ENCODE data around the gene NRP1. TPM values are rescaled to one million over a fixed set of nuclear protein-coding genes. Genes with fewer than 3 reads are reported as not detected.

Gene NRP1
- total and polyA plus RNA-seq, 2 of the 8 experiments (the other 6 are each of a cell fraction or from before 2014, with no cell fraction given) = 1.2 to 2.1 TPM

- H3K18ac ChIP-seq (ENCODE audit: extremely low read depth, low read length) = no peak overlapping the region
- no peaks in the 10 kb centered on the region for H4K20me1 ChIP-seq (replicated peaks in 1 of 2; ENCODE audit: control insufficient read depth in 1 of 2, insufficient read depth in 2 of 2, low read length in 2 of 2)
- CTCF ChIA-PET (ENCODE audit: partially characterized antibody) = no interaction called here
- H3K4ac ChIP-seq (replicated peaks; ENCODE audit: insufficient read length, low read depth, low read length) = no peak overlapping the region
- H3K9me3 ChIP-seq (ENCODE audit: insufficient read depth in 2 of 2, low read depth in 1 of 2, low read length in 1 of 2) = no peaks in the 10 kb centered on the region
- no peak overlapping the region for H2BK15ac ChIP-seq (ENCODE audit: low read length)
- no peak overlapping the region for H3K14ac ChIP-seq (ENCODE audit: insufficient read length)
- H2BK12ac ChIP-seq (ENCODE audit: low read depth, low read length) = no peak overlapping the region
- no peaks in the 10 kb centered on the region for H3K23me2 ChIP-seq (ENCODE audit: low read depth, low read length)
- TF ChIP-seq SIRT6 (IDR thresholded peaks at IDR 0.05; ENCODE audit: low read length) = no peak
- TF ChIP-seq ATF2 (IDR thresholded peaks at IDR 0.05; ENCODE audit: low read length) = no peak
- TF ChIP-seq SIN3A (conservative IDR thresholded peaks at IDR 0.05 in 1 of 2, IDR thresholded peaks at IDR 0.05 in 1 of 2; ENCODE audit: low read depth in 1 of 2, low read length in 2 of 2) = no peak
- TF ChIP-seq TCF12 (IDR thresholded peaks at IDR 0.05; ENCODE audit: low read depth, low read length) = no peak
- no peak for TF ChIP-seq RFX5 (IDR thresholded peaks at IDR 0.05; ENCODE audit: borderline replicate concordance, low read depth, low read length)
- TF ChIP-seq YY1 (IDR thresholded peaks at IDR 0.05; ENCODE audit: low read depth, low read length) = no peak
- TF ChIP-seq EGR1 (IDR thresholded peaks at IDR 0.05; ENCODE audit: borderline replicate concordance, low read depth, low read length) = no peak
- no peaks in the 10 kb centered on the region for H3K79me2 ChIP-seq (ENCODE audit: control insufficient read depth in 1 of 2, insufficient read depth in 2 of 2, low read length in 2 of 2)
- H4K5ac ChIP-seq (ENCODE audit: insufficient read length, low read depth, low read length) = no peak overlapping the region
- H3K9ac ChIP-seq (replicated peaks in 1 of 4; ENCODE audit: extremely low read depth in 1 of 4, low read depth in 3 of 4, low read length in 3 of 4) = no peak overlapping the region
- DNase-seq (ENCODE audit: low read depth in 1 of 2, low spot score in 2 of 2) (no peak), FAIRE-seq (no peak)
- no peak overlapping the region for H4K91ac ChIP-seq (replicated peaks; ENCODE audit: insufficient read length, low read length)
- no peaks in the 10 kb centered on the region for H3K36me3 ChIP-seq (ENCODE audit: control insufficient read depth in 2 of 4, insufficient read depth in 4 of 4, low read length in 3 of 4)
- H2BK120ac ChIP-seq (replicated peaks; ENCODE audit: low read depth, low read length) = no peak overlapping the region
- H3K4me3 ChIP-seq (ENCODE audit: extremely low read depth in 1 of 4, insufficient read depth in 2 of 4, low read depth in 3 of 4, low read length in 4 of 4) = no peak overlapping the region
- H2AK5ac ChIP-seq (ENCODE audit: low read depth, low read length) = no peak overlapping the region
- H3K27me3 ChIP-seq (replicated peaks in 1 of 4; ENCODE audit: control insufficient read depth in 3 of 4, extremely low read depth in 1 of 4, insufficient read depth in 3 of 4, low read length in 3 of 4) = no peaks in the 10 kb centered on the region
- no peak overlapping the region for H2BK5ac ChIP-seq (ENCODE audit: low read depth, low read length)
- no peak overlapping the region for H2AFZ ChIP-seq (ENCODE audit: low read length)
- no peak overlapping the region for H4K8ac ChIP-seq (ENCODE audit: extremely low read depth, insufficient read depth, low read length)
- no peaks in the 10 kb centered on the region for H3K79me1 ChIP-seq (ENCODE audit: low read depth, low read length)
- no peak overlapping the region for H3K56ac ChIP-seq (replicated peaks; ENCODE audit: insufficient read length, low read depth, low read length)
- no peak overlapping the region for H2BK20ac ChIP-seq (ENCODE audit: low read length)
- POLR2A ChIA-PET (ENCODE audit: partially characterized antibody) = no interaction called here
- H3K27ac ChIP-seq (ENCODE audit: low read depth, low read length) = no peak overlapping the region
- no peak overlapping the region for H3K23ac ChIP-seq (ENCODE audit: insufficient read length)
- no peaks in the 10 kb centered on the region for H3K4me1 ChIP-seq (replicated peaks in 1 of 4; ENCODE audit: control insufficient read depth in 3 of 4, insufficient read depth in 4 of 4, low read length in 3 of 4)
- no peak overlapping the region for H3K4me2 ChIP-seq (ENCODE audit: insufficient read depth in 1 of 2, low read depth in 2 of 2, low read length in 2 of 2)
These were observed 14.8 kb upstream of the NRP1 start for GRCh38 chr10:33349268-33349667.
